Stromal cell of bone marrow (primary cell): Measurements from ENCODE around the gene BCO1.
A peak's percentile ranks its signal among the peaks of the same experiment; 100 is the strongest.

Source experiments
- DNase-seq: peaks from one replicate; pipeline ENCODE4 v3.0.0-alpha.2; 2012; ENCODE audit warnings: low read depth

Gene BCO1

DNA sequence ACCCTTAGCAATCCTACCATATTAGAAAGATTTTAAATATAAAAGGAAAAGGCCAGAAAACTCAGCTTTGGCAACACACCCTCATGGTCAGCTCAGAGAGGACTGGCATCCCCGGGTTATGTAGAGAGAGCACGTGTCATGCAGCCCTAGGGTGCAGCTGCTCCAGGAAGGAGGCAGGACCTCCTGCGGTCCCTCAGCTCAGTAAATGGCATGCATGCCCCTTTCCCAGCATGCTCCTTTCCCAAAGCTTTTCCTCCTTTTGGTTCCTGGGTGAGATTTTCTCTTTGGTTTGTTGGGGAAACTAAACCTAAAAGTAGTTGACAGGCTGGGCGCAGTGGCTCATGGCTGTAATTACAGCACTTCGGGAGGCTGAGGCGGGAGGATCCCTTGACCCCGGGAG is 80.2 kb downstream of the BCO1 start:
- DNase-seq, result no peak

DNA sequence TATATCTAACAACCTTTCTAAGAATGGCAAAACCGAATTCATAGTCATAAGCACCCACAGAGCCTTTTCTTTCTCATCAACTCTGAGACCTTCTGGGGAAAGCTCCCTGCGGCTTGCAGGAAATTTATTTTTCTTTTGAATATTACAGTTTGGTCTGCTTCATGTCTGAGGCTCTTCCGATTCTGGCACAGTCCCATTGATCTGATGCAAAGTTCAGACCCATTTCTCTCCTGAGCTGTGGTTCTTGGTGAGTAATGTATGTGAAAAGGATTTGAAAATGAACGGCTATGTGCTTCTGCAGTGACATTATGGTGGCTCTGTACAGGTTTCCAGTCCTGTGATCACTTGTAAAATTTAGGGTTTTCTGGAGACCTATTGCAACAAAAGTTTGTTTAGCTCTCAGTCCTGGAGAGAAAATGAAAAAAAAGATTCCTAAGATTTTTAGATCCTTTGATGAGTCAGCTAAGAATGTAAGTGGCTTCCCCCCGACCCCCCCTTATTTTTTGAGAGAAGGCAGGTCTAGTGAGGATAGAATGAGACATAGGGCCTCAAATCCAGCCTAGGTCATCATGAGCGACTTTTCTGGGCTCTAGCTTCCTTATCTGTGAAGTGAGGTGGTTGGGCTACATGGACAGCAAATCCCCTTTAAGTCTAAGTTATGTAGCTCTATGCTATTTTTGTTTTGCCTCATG is 80.9 kb downstream of the BCO1 start:
- DNase-seq, result peak; percentile 22

DNA sequence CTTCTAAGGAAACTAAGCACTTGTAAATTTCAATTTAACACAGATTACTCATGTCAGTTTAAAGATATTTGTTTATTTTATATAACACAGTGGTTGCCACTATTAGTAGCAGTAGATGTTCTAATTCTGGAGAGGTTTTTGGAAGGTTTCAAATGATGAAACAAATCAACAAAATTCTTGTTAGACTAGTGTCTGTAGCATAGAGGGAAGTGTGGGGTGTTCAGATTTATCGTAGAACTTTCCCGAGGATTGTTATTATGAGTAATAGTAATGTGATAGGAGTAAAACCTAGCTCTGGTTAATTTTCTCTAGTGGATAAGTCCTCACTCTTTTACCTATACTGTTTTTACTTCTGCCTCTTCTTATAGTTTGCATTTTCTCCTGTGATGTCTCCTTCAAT is 82.5 kb downstream of the BCO1 start:
- no peak for DNase-seq

DNA sequence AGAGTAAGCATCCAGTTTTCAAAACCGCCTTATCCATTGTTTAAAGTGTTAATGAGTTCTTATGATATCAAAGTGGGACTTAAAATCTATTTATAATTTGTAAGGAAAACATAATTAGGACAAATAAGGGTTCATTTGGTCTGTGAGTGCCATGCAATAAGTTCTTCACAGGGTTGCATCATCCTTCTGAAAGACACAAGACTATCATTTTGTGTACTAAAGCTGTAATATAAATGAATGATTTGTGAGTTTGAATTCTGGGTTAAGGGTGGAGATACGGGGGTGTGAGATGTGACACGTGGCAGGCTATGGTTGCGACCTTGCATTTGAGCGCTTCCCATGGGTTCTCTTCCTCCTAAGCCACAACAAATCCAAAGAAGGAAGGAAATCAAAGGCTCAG is 83.0 kb downstream of the BCO1 start:
- DNase-seq, result no peak

DNA sequence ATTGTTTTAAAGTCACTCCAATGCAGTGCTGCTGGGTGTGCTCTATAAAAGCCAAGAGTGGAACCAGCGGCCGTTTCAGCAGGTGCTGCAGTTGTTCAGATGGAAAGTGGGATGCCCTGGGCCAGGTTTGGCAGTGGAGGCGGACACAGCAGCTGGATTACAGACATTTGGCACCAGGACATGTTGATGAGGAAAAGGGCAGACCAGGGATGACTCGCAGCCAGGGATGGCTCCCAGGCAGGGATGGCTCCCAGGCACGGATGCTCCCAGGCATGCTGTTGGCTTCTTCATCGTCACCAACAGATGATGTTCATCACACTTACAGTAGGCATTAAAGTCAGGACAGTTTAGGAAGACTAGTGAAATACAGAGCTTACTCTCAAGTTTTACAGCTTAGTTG is 86.3 kb downstream of the BCO1 start:
- DNase-seq, result no peak

DNA sequence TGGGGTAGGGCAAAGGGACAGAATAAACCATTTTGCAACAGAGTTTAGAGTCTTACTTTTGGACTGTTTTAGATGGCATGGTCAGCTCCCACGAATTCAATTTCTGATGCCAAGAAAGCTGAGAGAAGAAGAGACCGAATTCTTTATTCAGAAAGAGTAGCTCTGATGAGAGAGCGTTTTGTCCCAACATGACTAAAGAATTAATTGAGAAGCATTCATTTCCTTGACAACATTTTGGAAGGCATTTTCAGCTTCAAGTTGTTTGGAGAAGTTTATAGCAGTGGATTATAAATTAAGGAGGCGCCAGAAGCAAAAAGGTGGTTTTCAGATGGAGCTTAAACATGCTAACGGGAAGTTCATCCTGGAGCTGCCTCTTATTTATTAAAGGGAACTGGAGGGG is 88.5 kb downstream of the BCO1 start:
- DNase-seq, result no peak

DNA sequence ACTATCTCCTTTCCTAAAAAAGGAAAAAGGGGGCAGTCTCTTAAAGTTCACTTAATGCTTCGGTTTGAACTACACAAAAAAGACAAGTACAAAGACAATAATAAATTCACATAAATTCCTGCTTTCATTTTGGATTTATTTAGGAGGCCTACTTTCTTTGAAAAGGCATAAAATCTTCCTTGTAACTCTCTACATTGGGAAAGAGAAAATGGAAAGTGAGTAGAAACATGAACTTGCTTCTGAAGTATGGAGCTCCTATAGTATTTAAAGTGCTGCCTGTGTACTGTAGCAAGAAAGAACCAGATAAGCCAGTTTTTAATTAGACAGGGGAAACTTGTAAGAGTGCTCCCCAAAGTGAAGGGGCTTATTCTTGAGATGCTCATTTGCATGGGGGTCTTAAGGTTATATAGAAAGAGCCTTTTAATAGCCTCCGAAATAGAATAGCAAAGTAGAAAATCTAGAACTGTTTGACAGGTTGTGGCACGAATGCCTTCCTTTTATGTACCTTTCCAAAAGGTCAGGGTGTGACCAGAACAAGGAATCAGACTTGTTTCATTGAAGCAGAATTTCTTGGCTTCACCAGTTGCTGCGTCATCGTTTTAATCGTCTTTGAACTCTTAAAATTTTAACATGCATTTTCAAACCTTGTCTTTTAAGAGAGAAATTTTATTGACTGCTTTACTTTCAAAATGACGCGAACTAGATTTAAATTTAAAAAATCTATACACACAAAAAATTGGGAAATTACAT is 89.1 kb downstream of the BCO1 start:
- DNase-seq, result no peak

DNA sequence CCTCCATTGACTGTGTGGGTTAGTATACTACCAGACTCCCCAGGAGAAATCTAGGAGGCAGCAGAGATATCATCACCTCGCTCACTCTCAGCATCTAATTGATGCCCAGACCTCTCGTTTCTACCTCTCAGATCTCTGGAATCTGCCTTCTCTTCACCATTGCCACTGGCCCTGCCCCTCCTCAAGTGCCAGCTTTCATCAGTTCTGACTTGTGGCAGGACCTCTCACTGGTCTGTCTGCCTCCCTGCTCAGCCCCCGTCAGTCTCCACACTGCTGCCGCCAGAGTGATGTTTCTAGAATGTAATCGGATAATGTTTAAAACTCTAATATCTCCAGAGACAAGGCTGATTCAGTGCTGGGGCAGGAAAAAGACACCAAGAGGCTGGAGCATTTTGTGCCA is 91.5 kb downstream of the BCO1 start:
- DNase-seq, result no peak

DNA sequence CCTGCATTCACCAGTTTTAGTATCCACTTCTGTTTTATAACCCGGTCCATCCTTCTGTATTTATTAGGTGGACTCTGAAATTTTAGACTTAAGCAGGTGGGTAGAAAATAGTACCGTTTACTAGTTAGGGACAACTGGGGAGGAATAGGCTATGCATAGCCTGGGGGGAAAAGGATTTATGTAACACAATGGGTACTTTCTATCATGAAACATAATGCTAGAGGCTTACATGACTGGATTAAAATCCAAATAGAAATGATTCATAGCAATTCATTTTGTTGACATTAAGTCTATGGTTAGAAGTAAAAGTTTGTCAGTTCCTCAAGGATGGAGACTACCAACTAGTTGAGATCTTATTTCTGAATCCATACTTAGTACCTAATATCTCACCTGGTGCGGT is 94.9 kb downstream of the BCO1 start:
- DNase-seq, result no peak

DNA sequence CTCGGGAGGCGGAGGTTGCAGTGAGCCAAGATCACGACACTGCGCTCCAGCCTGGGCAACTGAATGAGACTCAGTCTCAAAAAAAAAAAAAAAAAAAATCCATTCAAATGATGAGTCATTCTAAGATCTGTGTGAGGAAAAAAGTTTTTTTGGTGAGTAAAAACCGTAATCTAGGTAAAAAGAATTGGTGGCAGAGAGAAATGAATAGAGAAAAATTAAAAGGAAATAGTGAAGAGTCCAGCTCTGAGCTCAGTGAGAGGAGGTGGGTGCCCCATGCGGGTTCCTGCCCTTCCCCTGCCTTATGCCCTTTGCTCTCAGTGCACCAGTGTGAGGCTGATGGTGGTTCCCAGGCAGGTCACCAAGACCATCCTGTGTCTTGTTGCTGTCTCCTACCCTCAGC is 97.2 kb downstream of the BCO1 start:
- DNase-seq, result no peak

DNA sequence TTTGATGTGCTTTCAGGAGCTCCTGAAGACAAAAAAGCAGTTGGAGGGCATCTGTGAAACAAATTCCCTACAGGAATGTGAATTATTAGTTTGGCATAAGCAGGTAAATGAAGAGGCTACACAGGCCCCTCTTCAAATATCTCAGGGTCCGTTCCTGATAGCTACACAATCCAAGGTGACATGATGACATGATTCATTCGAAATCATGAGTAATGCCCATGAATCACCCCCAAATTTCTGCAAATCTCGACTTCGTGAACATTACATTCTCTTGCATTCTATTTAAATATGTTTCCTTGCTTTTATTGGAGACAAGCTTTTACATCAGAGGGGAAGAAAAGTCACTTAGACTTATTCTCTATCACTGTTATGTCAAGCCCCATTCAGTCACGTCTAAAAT is 98.6 kb downstream of the BCO1 start:
- DNase-seq, result no peak
